Activated B cell treated with CpG ODN at 0.5 μM for 24 hours (primary cell): ENCODE measurements around the gene HDGFL1. TPM values are rescaled to one million over a fixed set of nuclear protein-coding genes. Genes with fewer than 3 reads are reported as not detected.

Experiments
- ATAC-seq: fragments of 200-7000 bp; cut with Tn5 transposase; one replicate; pipeline ENCODE4 v1.10.0; 2021; ENCODE audit warnings: low read depth, mild to moderate bottlenecking, moderate library complexity
- CTCF ChIA-PET: fragments of 350-600 bp; sonication (Branson Sonifier 250); formaldehyde crosslinking; loops from one replicate; lab custom pipeline; 2021; ENCODE audit warnings: antibody characterized with exemption; lab: Charles Lee
- POLR2A ChIA-PET: fragments of 350-600 bp; sonication (Branson Sonifier 250); formaldehyde crosslinking; loops from one replicate; lab custom pipeline; 2021; ENCODE audit warnings: antibody characterized with exemption; lab: Charles Lee
- DNase-seq: peaks from one replicate; pipeline ENCODE4 v3.0.0; 2022
- H3K27ac Mint-ChIP-seq: one replicate; pipeline ENCODE4 v1.8.0; 2020; ENCODE audit warnings: mixed read lengths
- H3K27me3 Mint-ChIP-seq: one replicate; pipeline ENCODE4 v1.8.0; 2021; ENCODE audit warnings: mixed read lengths
- H3K36me3 Mint-ChIP-seq: one replicate; pipeline ENCODE4 v1.8.0; 2021; ENCODE audit warnings: low read depth, mixed read lengths
- H3K4me1 Mint-ChIP-seq: one replicate; pipeline ENCODE4 v1.8.0; 2021; ENCODE audit warnings: mixed read lengths
- H3K4me3 Mint-ChIP-seq: one replicate; pipeline ENCODE4 v1.8.0; 2020; ENCODE audit warnings: mild to moderate bottlenecking, mixed read lengths
- H3K9me3 Mint-ChIP-seq: one replicate; pipeline ENCODE4 v1.8.0; 2020; ENCODE audit warnings: mixed read lengths
- CTCF ChIP-seq: fragments of 200-600 bp; IDR thresholded peaks from one replicate; pipeline ENCODE4 v1.8.0; 2022; ENCODE audit warnings: antibody characterized with exemption, mild to moderate bottlenecking
- intact Hi-C: fragments of 100-400 bp; cut with micrococcal nuclease; formaldehyde crosslinking; loops from one replicate; pipeline ENCODE4 v1.15.1; 2024
- total RNA-seq: library from RNA; stranded (reverse); gene quantifications from 2 replicates; pipeline ENCODE4 v1.2.3, GENCODE V29; 2022

HDGFL1 gene
- total RNA-seq, 1 donor from 2014 or later: not detected

DNA sequence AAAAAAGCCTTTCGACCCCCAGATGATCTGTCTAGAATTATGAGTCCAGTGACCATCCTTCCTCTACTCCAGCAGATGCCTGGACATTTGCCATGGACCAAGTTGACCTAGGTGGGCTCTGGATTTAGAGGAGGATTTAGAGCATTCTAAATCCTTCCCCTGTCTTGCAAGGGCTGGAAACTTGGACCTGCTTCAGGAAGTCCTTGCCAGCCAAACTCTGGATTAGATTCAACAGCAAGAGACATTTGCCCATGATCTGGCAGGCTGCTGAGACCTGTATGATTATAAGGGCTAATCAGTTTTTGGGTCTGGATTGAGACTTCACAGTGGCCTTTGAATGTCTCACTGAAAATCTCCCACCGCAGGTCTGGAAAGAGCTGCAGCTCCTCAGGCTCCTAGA, 13.1 kb upstream of the HDGFL1 start:
- Mint-ChIP-seq H3K27ac (no peak overlapping the region), H3K9me3 (peaks cover 5% of the 10 kb centered on the region), H3K4me1 (no peaks in the 10 kb centered on the region), H3K4me3 (no peak overlapping the region), H3K36me3 (no peaks in the 10 kb centered on the region), H3K27me3 (no peaks in the 10 kb centered on the region)
- CTCF ChIA-PET: no interaction called here
- POLR2A ChIA-PET: no interaction called here
- DNase-seq: no peak
- intact Hi-C loops: no loop called here
- no peak for ATAC-seq
- TF ChIP-seq CTCF: no peak

DNA sequence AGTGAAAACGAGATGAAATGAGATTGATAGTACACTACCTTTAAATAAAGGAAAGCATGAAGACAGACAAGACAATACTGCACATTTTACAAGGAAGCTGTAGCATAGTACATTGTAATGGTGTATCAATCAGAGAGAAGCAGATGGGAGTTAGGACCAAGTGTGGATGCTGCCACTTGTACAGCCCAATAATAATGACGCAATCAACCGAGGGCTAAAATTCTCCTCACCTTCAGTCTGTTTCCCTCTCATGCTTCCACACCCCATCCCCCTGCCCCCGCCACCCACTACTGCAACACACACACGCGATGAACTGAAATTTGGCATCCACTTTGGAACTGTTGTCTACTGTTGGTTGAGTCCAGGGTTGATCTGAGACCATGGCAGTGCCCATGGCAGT, 12.4 kb upstream of the HDGFL1 start:
- Mint-ChIP-seq H3K27ac (no peak overlapping the region), H3K36me3 (no peaks in the 10 kb centered on the region), H3K4me3 (no peak overlapping the region), H3K27me3 (no peaks in the 10 kb centered on the region), H3K9me3 (peaks cover 5% of the 10 kb centered on the region), H3K4me1 (no peaks in the 10 kb centered on the region)
- POLR2A ChIA-PET: no interaction called here
- intact Hi-C loops: no loop called here
- no peak for DNase-seq
- TF ChIP-seq CTCF: no peak
- ATAC-seq: no peak
- CTCF ChIA-PET: no interaction called here

- peaks cover 3% of the 10 kb centered on the region for H3K9me3 Mint-ChIP-seq
- no peaks in the 10 kb centered on the region for H3K4me1 Mint-ChIP-seq
- no peak for DNase-seq
- no peak for TF ChIP-seq CTCF
- intact Hi-C loops: no loop called here
- POLR2A ChIA-PET: no interaction called here
- H3K36me3 Mint-ChIP-seq: no peaks in the 10 kb centered on the region
- no peak overlapping the region for H3K27ac Mint-ChIP-seq
- no peak overlapping the region for H3K4me3 Mint-ChIP-seq
- CTCF ChIA-PET: no interaction called here
- no peaks in the 10 kb centered on the region for H3K27me3 Mint-ChIP-seq
- no peak for ATAC-seq
Observed at GRCh38 chr6:22558288-22558882, 11.0 kb upstream of the HDGFL1 start.

DNA sequence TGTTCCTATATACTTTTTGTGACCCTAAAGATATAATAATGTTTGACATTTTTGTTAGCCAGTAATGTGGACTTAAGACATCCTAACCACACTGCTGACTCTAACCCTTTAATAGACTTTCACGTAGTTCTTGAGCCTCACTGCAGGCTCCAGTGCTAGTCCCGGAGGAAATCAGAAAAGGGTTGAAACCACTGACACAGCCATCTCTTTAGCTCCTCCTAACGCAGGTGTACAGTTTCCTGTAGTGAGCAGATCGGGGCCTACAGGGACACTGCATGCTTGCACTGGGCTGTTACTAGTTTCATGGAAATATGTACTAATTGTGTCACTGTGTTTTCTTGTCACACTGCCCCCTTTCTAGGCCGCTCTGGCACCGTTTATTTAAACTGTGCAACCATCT, 512 bp upstream of the HDGFL1 start:
- H3K36me3 Mint-ChIP-seq: no peaks in the 10 kb centered on the region
- no peak overlapping the region for H3K4me3 Mint-ChIP-seq
- no peaks in the 10 kb centered on the region for H3K27me3 Mint-ChIP-seq
- H3K4me1 Mint-ChIP-seq: no peaks in the 10 kb centered on the region
- CTCF ChIA-PET: no interaction called here
- intact Hi-C loops: no loop called here
- DNase-seq (no peak), ATAC-seq (no peak)
- TF ChIP-seq CTCF: no peak
- no peaks in the 10 kb centered on the region for H3K9me3 Mint-ChIP-seq
- no peak overlapping the region for H3K27ac Mint-ChIP-seq
- POLR2A ChIA-PET: no interaction called here

- POLR2A ChIA-PET: no interaction called here
Observed at GRCh38 chr6:22570185-22570551, 802 bp downstream of the HDGFL1 start.

More at GRCh38 chr6:22570185-22570551, 802 bp downstream of the HDGFL1 start:
- CTCF ChIA-PET: no interaction called here
- H3K27me3 Mint-ChIP-seq: no peaks in the 10 kb centered on the region
- no peak for DNase-seq
- TF ChIP-seq CTCF: no peak
- H3K4me3 Mint-ChIP-seq: no peak overlapping the region
- H3K4me1 Mint-ChIP-seq: no peaks in the 10 kb centered on the region
- no peak overlapping the region for H3K27ac Mint-ChIP-seq
- no peaks in the 10 kb centered on the region for H3K9me3 Mint-ChIP-seq
- ATAC-seq: no peak
- no peaks in the 10 kb centered on the region for H3K36me3 Mint-ChIP-seq
- intact Hi-C loops: no loop called here
